IMR-90 (cell line): ENCODE measurements around the gene CUX1. TPM values are rescaled to one million over a fixed set of nuclear protein-coding genes. Genes with fewer than 3 reads are reported as not detected.

Experiments used
- ATAC-seq: fragments of 200-7000 bp; cut with Tn5 transposase; 2 replicates; pipeline ENCODE4 v1.9.1; 2020; ENCODE audit warnings: low read depth, mild to moderate bottlenecking, moderate library complexity
- BruUV-seq: library from RNA; stranded (reverse); fragments of 400-500 nt; replicated peaks from 2 replicates; lab custom pipeline; 2021; lab: Mats Ljungman, UMichigan
- CTCF ChIA-PET: fragments of 300-600 bp; formaldehyde crosslinking; extraction: SDS; loops from one replicate; lab custom pipeline; 2021; ENCODE audit warnings: antibody characterized with exemption; lab: Yijun Ruan, JAX
- POLR2A ChIA-PET: fragments of 300-600 bp; sonication (Branson Sonifier 250); formaldehyde crosslinking; loops from one replicate; lab custom pipeline; 2022; ENCODE audit warnings: antibody characterized with exemption; ENCODE audit not compliant: unreplicated experiment; lab: Charles Lee
- DNase-seq: peaks from one replicate; pipeline ENCODE4 v3.0.0; 2013
- H2AFZ ChIP-seq: replicated peaks from 2 replicates; pipeline ENCODE3; 2013; ENCODE audit warnings: low read length, mild to moderate bottlenecking; ENCODE audit not compliant: poor library complexity
- H2AK5ac ChIP-seq: 2 replicates; pipeline ENCODE4 v1.6.1; 2013; ENCODE audit warnings: low read depth, low read length, inconsistent platforms
- H2AK9ac ChIP-seq: replicated peaks from 2 replicates; pipeline ENCODE3; 2013; ENCODE audit warnings: mild to moderate bottlenecking, low read depth, low read length, moderate library complexity; ENCODE audit not compliant: poor library complexity
- H2BK120ac ChIP-seq: 2 replicates; pipeline ENCODE4 v1.6.1; 2013; ENCODE audit warnings: low read depth, low read length, inconsistent platforms
- H2BK15ac ChIP-seq: 3 replicates; pipeline ENCODE4 v1.6.1; 2013; ENCODE audit warnings: low read depth, low read length, inconsistent platforms
- H2BK20ac ChIP-seq: 2 replicates; pipeline ENCODE4 v1.6.1; 2013; ENCODE audit warnings: low read depth, mild to moderate bottlenecking, inconsistent platforms, low read length, moderate library complexity
- H2BK5ac ChIP-seq: 2 replicates; pipeline ENCODE4 v1.6.1; 2013; ENCODE audit warnings: mild to moderate bottlenecking, low read depth, low read length, inconsistent platforms; ENCODE audit not compliant: poor library complexity, severe bottlenecking
- H3K14ac ChIP-seq: replicated peaks from 2 replicates; pipeline ENCODE4 v1.6.1; 2013; ENCODE audit warnings: low read depth, low read length, inconsistent platforms
- H3K18ac ChIP-seq: 2 replicates; pipeline ENCODE4 v1.6.1; 2013; ENCODE audit warnings: low read depth, low read length, control low read depth
- H3K23ac ChIP-seq: 2 replicates; pipeline ENCODE4 v1.6.1; 2013; ENCODE audit warnings: low read depth, low read length, inconsistent platforms
- H3K27ac ChIP-seq: 2 replicates; pipeline ENCODE4 v1.5.1; 2013; ENCODE audit warnings: mild to moderate bottlenecking, control low read depth, low read length; ENCODE audit not compliant: insufficient read depth
- H3K27me3 ChIP-seq: 2 replicates; pipeline ENCODE4 v1.6.1; 2013; ENCODE audit warnings: low read length; ENCODE audit not compliant: control insufficient read depth, insufficient read depth
- H3K36me3 ChIP-seq: 2 replicates; pipeline ENCODE4 v1.6.1; 2013; ENCODE audit warnings: low read length, mixed read lengths; ENCODE audit not compliant: control insufficient read depth, insufficient read depth
- H3K4ac ChIP-seq: 2 replicates; pipeline ENCODE4 v1.6.1; 2013; ENCODE audit warnings: low read depth, low read length, inconsistent platforms
- H3K4me1 ChIP-seq: 2 replicates; pipeline ENCODE4 v1.6.1; 2013; ENCODE audit warnings: low read length, mixed read lengths; ENCODE audit not compliant: control insufficient read depth, insufficient read depth
- H3K4me2 ChIP-seq: 2 replicates; pipeline ENCODE4 v1.6.1; 2013; ENCODE audit warnings: low read depth, mild to moderate bottlenecking, control low read depth, low read length, moderate library complexity
- H3K4me3 ChIP-seq: 2 replicates; pipeline ENCODE4 v1.5.1; 2013; ENCODE audit warnings: low read depth, mild to moderate bottlenecking, control low read depth, low read length, moderate library complexity; ENCODE audit not compliant: insufficient read depth
- H3K56ac ChIP-seq: 2 replicates; pipeline ENCODE4 v1.6.1; 2013; ENCODE audit warnings: low read length, inconsistent platforms; ENCODE audit not compliant: insufficient read depth; ENCODE audit errors: extremely low read depth
- H3K79me1 ChIP-seq, 2 experiments: 2 replicates each; pipeline ENCODE4 v1.6.1; 2013; ENCODE audit warnings: low read length in 2 of 2, inconsistent platforms in 1 of 2, low read depth in 1 of 2
- H3K9ac ChIP-seq: 2 replicates; pipeline ENCODE4 v1.6.1; 2013; ENCODE audit warnings: low read depth, low read length, control low read depth
- H3K9me1 ChIP-seq: 2 replicates; pipeline ENCODE4 v1.6.1; 2013; ENCODE audit warnings: low read length, inconsistent platforms; ENCODE audit not compliant: insufficient read depth
- H3K9me3 ChIP-seq: 2 replicates; pipeline ENCODE4 v1.6.1; 2013; ENCODE audit warnings: low read length; ENCODE audit not compliant: control insufficient read depth, insufficient read depth
- H4K20me1 ChIP-seq: 2 replicates; pipeline ENCODE4 v1.6.1; 2013; ENCODE audit warnings: low read length, inconsistent platforms; ENCODE audit not compliant: insufficient read depth
- H4K5ac ChIP-seq: 2 replicates; pipeline ENCODE4 v1.6.1; 2013; ENCODE audit warnings: mild to moderate bottlenecking, low read depth, low read length, control low read depth
- H4K8ac ChIP-seq, 2 experiments: 2 replicates each; pipeline ENCODE4 v1.6.1; 2013; ENCODE audit warnings: low read depth in 2 of 2, low read length in 2 of 2, control low read depth in 1 of 2, inconsistent platforms in 1 of 2
- H4K91ac ChIP-seq: 2 replicates; pipeline ENCODE4 v1.6.1; 2013; ENCODE audit warnings: low read depth, low read length, inconsistent platforms; ENCODE audit not compliant: insufficient read depth
- BHLHE40 ChIP-seq: fragments of 150-350 bp; IDR thresholded peaks from 2 replicates; pipeline ENCODE4 v1.6.1; 2016; ENCODE audit warnings: mild to moderate bottlenecking, low read depth, low read length
- CEBPB ChIP-seq: IDR thresholded peaks from 2 replicates; pipeline ENCODE4 v1.6.1; 2012; ENCODE audit warnings: low read depth, low read length, improper control_type of control experiment
- CHD1 ChIP-seq: IDR thresholded peaks from 2 replicates; pipeline ENCODE4 v1.6.1; 2012; ENCODE audit warnings: low read depth, low read length, improper control_type of control experiment
- CTCF ChIP-seq: conservative IDR thresholded peaks from 2 replicates; pipeline ENCODE4 v1.5.1; 2012; ENCODE audit warnings: mild to moderate bottlenecking, low read depth, low read length, improper control_type of control experiment
- ELK1 ChIP-seq: fragments of 150-350 bp; IDR thresholded peaks from 2 replicates; pipeline ENCODE4 v1.6.1; 2016; ENCODE audit warnings: low read depth, mild to moderate bottlenecking, low read length, moderate library complexity, borderline replicate concordance
- FOS ChIP-seq: fragments of 150-350 bp; IDR thresholded peaks from 2 replicates; pipeline ENCODE4 v1.6.1; 2016; ENCODE audit warnings: low read depth, low read length
- MAFK ChIP-seq: IDR thresholded peaks from 2 replicates; pipeline ENCODE4 v1.6.1; 2012; ENCODE audit warnings: low read depth, low read length, improper control_type of control experiment
- MAZ ChIP-seq: IDR thresholded peaks from 2 replicates; pipeline ENCODE4 v1.6.1; 2012; ENCODE audit warnings: low read depth, mild to moderate bottlenecking, low read length, improper control_type of control experiment, moderate library complexity, borderline replicate concordance
- MXI1 ChIP-seq: IDR thresholded peaks from 2 replicates; pipeline ENCODE4 v1.6.1; 2012; ENCODE audit warnings: low read depth, mild to moderate bottlenecking, low read length, moderate library complexity, borderline replicate concordance
- NFE2L2 ChIP-seq: fragments of 150-350 bp; IDR thresholded peaks from 2 replicates; pipeline ENCODE4 v1.6.1; 2016; ENCODE audit warnings: low read depth, mild to moderate bottlenecking, low read length
- POLR2A ChIP-seq: IDR thresholded peaks from 2 replicates; pipeline ENCODE4 v1.6.1; 2012; ENCODE audit warnings: mild to moderate bottlenecking, low read depth, low read length
- RAD21 ChIP-seq: IDR thresholded peaks from 2 replicates; pipeline ENCODE4 v1.6.1; 2012; ENCODE audit warnings: low read length, improper control_type of control experiment
- RCOR1 ChIP-seq: IDR thresholded peaks from 2 replicates; pipeline ENCODE4 v1.6.1; 2012; ENCODE audit warnings: mild to moderate bottlenecking, low read length, improper control_type of control experiment; ENCODE audit not compliant: insufficient replicate concordance
- RFX5 ChIP-seq: IDR thresholded peaks from 2 replicates; pipeline ENCODE4 v1.8.0; 2012; ENCODE audit warnings: low read depth, mild to moderate bottlenecking, low read length, moderate library complexity
- SMC3 ChIP-seq: fragments of 150-350 bp; IDR thresholded peaks from 2 replicates; pipeline ENCODE4 v1.6.1; 2016; ENCODE audit warnings: low read depth, mild to moderate bottlenecking, antibody characterized with exemption, low read length, moderate library complexity
- USF2 ChIP-seq: fragments of 150-350 bp; IDR thresholded peaks from 2 replicates; pipeline ENCODE4 v1.6.1; 2017; ENCODE audit warnings: mild to moderate bottlenecking, antibody characterized with exemption, low read length, low read depth
- WGBS, 2 experiments: methylation state at CpG; one replicate each; pipeline versions ENCODE4 v1.1.5 to v1.1.7; 2013; ENCODE audit warnings: missing lambda C conversion rate in 2 of 2; ENCODE audit not compliant: insufficient read length in 1 of 2; ENCODE audit errors: extremely low coverage in 2 of 2; 5-methylcytosine and 5-hydroxymethylcytosine counted together
- dilution Hi-C: fragments of 300-500 bp; cut with HindIII; formaldehyde crosslinking; loops from one replicate; pipeline ENCODE4 v1.14.3; 2018; ENCODE audit warnings: low sequenced_read_pairs; ENCODE audit not compliant: unreplicated experiment
- in situ Hi-C: fragments of 300-500 bp; cut with MboI; formaldehyde crosslinking; loops from 3 replicates; pipeline ENCODE4 v1.14.3; 2019; ENCODE audit warnings: low sequenced_read_pairs, inconsistent platforms, mixed read lengths
- intact Hi-C: fragments of 100-400 bp; cut with micrococcal nuclease; formaldehyde crosslinking; loops from 2 replicates; pipeline ENCODE4 v1.10.0; 2022
- polyA plus RNA-seq, 3 experiments: library from polyadenylated mRNA; depleted of rRNA; stranded (reverse); fragments of >200 nt; gene quantifications; 2 replicates each; pipeline ENCODE4 v1.2.3, GENCODE V29; 2012; ENCODE audit warnings: low replicate concordance in 1 of 3
- total RNA-seq: library from RNA; depleted of rRNA; stranded (reverse); fragments of >200 nt; gene quantifications from 2 replicates; pipeline ENCODE4 v1.2.3, GENCODE V29; 2012

Gene CUX1
- total and polyA plus RNA-seq, 2 of the 4 experiments (the other 2 are of a cell fraction): 19.7 to 46.4 TPM

DNA sequence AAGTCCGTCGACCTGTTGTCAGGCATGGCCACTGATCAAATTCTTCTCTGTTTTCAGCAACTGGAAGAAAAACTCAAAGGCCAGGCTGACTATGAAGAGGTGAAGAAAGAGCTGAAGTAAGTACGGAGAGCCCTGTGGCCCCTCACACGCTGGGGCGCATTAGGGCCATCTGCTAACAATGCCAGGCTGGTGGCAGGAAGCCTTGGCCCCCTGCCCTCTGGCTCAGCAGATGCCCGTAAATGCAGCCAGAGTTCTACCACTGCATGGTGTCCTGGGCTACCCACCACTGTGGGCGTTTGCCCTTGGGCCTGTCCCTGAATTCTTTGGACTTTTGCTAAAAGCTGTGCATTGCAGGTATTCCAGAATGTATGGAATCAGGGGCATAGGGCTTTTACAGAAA lies 372.3 kb downstream of the CUX1 start:
- WGBS, 2 experiments: 93% methylated on average over 5 of the region's 7 CpGs; no CpG with 5 or more reads in 1 of the 2 experiments
- Histone ChIP-seq H3K27me3 (no peaks in the 10 kb centered on the region), H2BK120ac (no peak overlapping the region), H3K9me3 (no peaks in the 10 kb centered on the region), H3K14ac (no peak overlapping the region), H3K79me1 (no peaks in the 10 kb centered on the region), H3K9ac (no peak overlapping the region), H3K4ac (no peak overlapping the region), H3K27ac (no peak overlapping the region), H2AFZ (no peak overlapping the region), H3K36me3 (peaks cover 45% of the 10 kb centered on the region), H2AK5ac (no peak overlapping the region), H2AK9ac (no peak overlapping the region), H3K18ac (no peak overlapping the region), H4K91ac (no peak overlapping the region), H2BK20ac (no peak overlapping the region), H3K56ac (no peak overlapping the region), H4K5ac (no peak overlapping the region), H3K4me1 (no peaks in the 10 kb centered on the region), H3K4me3 (no peak overlapping the region), H3K23ac (no peak overlapping the region), H3K9me1 (peaks cover 7% of the 10 kb centered on the region), H4K8ac (no peak overlapping the region), H2BK15ac (no peak overlapping the region), H2BK5ac (no peak overlapping the region), H3K4me2 (no peak overlapping the region), H4K20me1 (no peaks in the 10 kb centered on the region; the same call in 1 of the 2 replicates)
- BruUV-seq: no TSS peak
- dilution Hi-C loops: no loop called here
- in situ Hi-C loops: no loop called here
- ChIA-PET CTCF (interaction anchor here (0.6 kb wide), 1 partner anchor 8 kb away, joined by 3 read pairs; no protein-coding TSS in a partner anchor), POLR2A (no interaction called here)
- ATAC-seq: no peak
- intact Hi-C loops: no loop called here
- TF ChIP-seq POLR2A (no peak), SMC3 (no peak), MXI1 (no peak), MAZ (no peak), USF2 (no peak), ELK1 (no peak), RAD21 (no peak), CEBPB (no peak), CTCF (no peak), FOS (no peak), RFX5 (no peak), RCOR1 (no peak), CHD1 (no peak), NFE2L2 (no peak), MAFK (no peak), BHLHE40 (no peak)
- no peak for DNase-seq
